ENCODE results near the gene DNAH17. TPM values are rescaled to one million over a fixed set of nuclear protein-coding genes. Genes with fewer than 3 reads are reported as not detected.

The DNAH17 gene
- total RNA-seq, 1 experiment from 2014 or later, result 0.13 TPM

DNA sequence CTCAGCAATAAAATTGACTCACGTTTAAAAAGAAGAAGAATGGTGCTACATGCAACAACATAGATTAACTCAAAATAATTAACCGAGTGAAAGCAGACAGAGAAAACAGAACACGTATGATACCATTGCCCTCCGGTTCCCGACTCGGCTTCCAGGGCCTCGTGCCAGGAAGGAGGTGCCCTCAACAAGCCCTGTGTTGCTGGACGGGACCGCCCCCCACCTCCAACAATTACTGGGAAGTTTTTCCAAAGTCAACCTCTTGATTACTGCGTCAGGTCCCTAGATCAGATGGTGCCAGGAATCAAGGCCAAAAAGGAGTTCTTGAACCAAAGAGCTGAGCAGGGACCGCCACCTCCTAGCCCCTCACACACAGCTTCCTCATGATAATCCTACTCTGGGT is 20.4 kb downstream of the DNAH17 start:
- Histone ChIP-seq H2AK5ac (ENCODE audit: insufficient read length, low read length) (no peak overlapping the region), H4K20me1 (ENCODE audit: control insufficient read depth, insufficient read depth, insufficient read length) (no peaks in the 10 kb centered on the region), H3K4me1 (ENCODE audit: insufficient read depth, low read length) (no peaks in the 10 kb centered on the region), H2BK15ac (ENCODE audit: low read depth, low read length) (no peak overlapping the region), H4K91ac (ENCODE audit: insufficient read length, low read depth, low read length) (no peak overlapping the region), H3K27me3 (ENCODE audit: insufficient read depth, low read length) (no peaks in the 10 kb centered on the region), H2BK120ac (ENCODE audit: low read depth, low read length, poor library complexity, severe bottlenecking) (no peak overlapping the region), H3T11ph (ENCODE audit: low read length) (no peak overlapping the region), H3K56ac (ENCODE audit: insufficient read length, low read depth, low read length) (no peak overlapping the region), H4K8ac (replicated peaks; ENCODE audit: insufficient read length, low read depth, low read length) (no peak overlapping the region), H3K79me2 (ENCODE audit: insufficient read depth, low read length) (no peaks in the 10 kb centered on the region), H4K5ac (ENCODE audit: insufficient read length, low read depth, low read length) (no peak overlapping the region), H2BK12ac (ENCODE audit: insufficient read length, low read depth, low read length) (no peak overlapping the region), H2AFZ (ENCODE audit: low read length) (no peak overlapping the region), H3K23ac (ENCODE audit: insufficient read length, low read depth, low read length) (no peak overlapping the region), H3K9ac (ENCODE audit: extremely low read depth, insufficient read length, low read length) (no peak overlapping the region), H3K79me1 (ENCODE audit: insufficient read depth, low read depth, low read length, poor library complexity, severe bottlenecking) (no peaks in the 10 kb centered on the region), H3K23me2 (ENCODE audit: insufficient read length, low read depth, low read length, poor library complexity, severe bottlenecking) (no peaks in the 10 kb centered on the region), H3K4ac (ENCODE audit: low read depth, low read length) (no peak overlapping the region), H2BK20ac (ENCODE audit: low read depth, low read length, poor library complexity, severe bottlenecking) (no peak overlapping the region), H3K18ac (ENCODE audit: insufficient read length, low read depth, low read length) (no peak overlapping the region), H3K4me2 (ENCODE audit: insufficient read depth, insufficient read length, low read length) (no peak overlapping the region), H3K27ac (ENCODE audit: insufficient read length, low read depth, low read length) (no peak overlapping the region), H3K14ac (ENCODE audit: insufficient read depth, low read length) (no peak overlapping the region), H3K9me3 (ENCODE audit: control insufficient read depth, low read depth, low read length) (no peaks in the 10 kb centered on the region), H2BK5ac (ENCODE audit: insufficient read length, low read length) (no peak overlapping the region)
- Mint-ChIP-seq H3K36me3 (ENCODE audit: insufficient read depth in 1 of 3, low read depth in 3 of 3) (no peaks in the 10 kb centered on the region), H3K27me3 (ENCODE audit: low read depth) (peaks cover 2% of the 10 kb centered on the region; the same call in 1 of the 2 replicates), H3K27ac (no peak overlapping the region), H3K4me1 (no peaks in the 10 kb centered on the region), H3K9me3 (no peaks in the 10 kb centered on the region), H3K4me3 (no peak overlapping the region)
- TF ChIP-seq, protein P1, sequence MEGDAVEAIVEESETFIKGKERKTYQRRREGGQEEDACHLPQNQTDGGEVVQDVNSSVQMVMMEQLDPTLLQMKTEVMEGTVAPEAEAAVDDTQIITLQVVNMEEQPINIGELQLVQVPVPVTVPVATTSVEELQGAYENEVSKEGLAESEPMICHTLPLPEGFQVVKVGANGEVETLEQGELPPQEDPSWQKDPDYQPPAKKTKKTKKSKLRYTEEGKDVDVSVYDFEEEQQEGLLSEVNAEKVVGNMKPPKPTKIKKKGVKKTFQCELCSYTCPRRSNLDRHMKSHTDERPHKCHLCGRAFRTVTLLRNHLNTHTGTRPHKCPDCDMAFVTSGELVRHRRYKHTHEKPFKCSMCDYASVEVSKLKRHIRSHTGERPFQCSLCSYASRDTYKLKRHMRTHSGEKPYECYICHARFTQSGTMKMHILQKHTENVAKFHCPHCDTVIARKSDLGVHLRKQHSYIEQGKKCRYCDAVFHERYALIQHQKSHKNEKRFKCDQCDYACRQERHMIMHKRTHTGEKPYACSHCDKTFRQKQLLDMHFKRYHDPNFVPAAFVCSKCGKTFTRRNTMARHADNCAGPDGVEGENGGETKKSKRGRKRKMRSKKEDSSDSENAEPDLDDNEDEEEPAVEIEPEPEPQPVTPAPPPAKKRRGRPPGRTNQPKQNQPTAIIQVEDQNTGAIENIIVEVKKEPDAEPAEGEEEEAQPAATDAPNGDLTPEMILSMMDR (conservative IDR thresholded peaks at IDR 0.05), result no peak
- no peak for DNase-seq
- WGBS (ENCODE audit: extremely low coverage, insufficient read length, low lambda C conversion rate), result no CpG with 5 or more reads among the region's 11 CpGs

Data from H9 (cell line).